BJ (cell line): ENCODE measurements around the gene OR8G1. TPM values are rescaled to one million over a fixed set of nuclear protein-coding genes. Genes with fewer than 3 reads are reported as not detected.
"Not testable (repeated sequence)": the region's sequence is repeated elsewhere in the genome, so short reads cannot be mapped to it uniquely, and the experiment has no call there.

ENCODE experiments used
- CTCF ChIA-PET: fragments of 350-600 bp; formaldehyde crosslinking; extraction: SDS; loops from one replicate; lab custom pipeline; 2021; ENCODE audit warnings: antibody characterized with exemption, inconsistent platforms; lab: Yijun Ruan, JAX
- POLR2A ChIA-PET: fragments of 300-600 bp; sonication (Branson Sonifier 250); formaldehyde crosslinking; extraction: SDS; loops from one replicate; lab custom pipeline; 2021; ENCODE audit warnings: antibody characterized with exemption; lab: Charles Lee
- DNase-seq: peaks from one replicate; pipeline ENCODE4 v3.0.0-alpha.2; 2011; ENCODE audit warnings: low read depth
- H3K27me3 ChIP-seq: 2 replicates; pipeline ENCODE4 v1.6.0; 2011; ENCODE audit warnings: low read length; ENCODE audit not compliant: control insufficient read depth, insufficient read depth
- H3K36me3 ChIP-seq: 2 replicates; pipeline ENCODE4 v1.5.1; 2011; ENCODE audit warnings: low read length; ENCODE audit not compliant: control insufficient read depth, insufficient read depth
- H3K4me3 ChIP-seq: 2 replicates; pipeline ENCODE4 v1.5.1; 2011; ENCODE audit warnings: low read depth, mild to moderate bottlenecking, control low read depth, low read length
- polyA plus RNA-seq: library from polyadenylated mRNA; depleted of rRNA; stranded (reverse); fragments of >200 nt; gene quantifications from 2 replicates; pipeline ENCODE4 v1.2.3, GENCODE V29; 2011
- TF ChIP-seq, protein P1 (sequence below): IDR thresholded peaks from 2 replicates; pipeline ENCODE4 v1.5.1; 2011; ENCODE audit warnings: low read depth, mild to moderate bottlenecking, control low read depth, inconsistent platforms, low read length, moderate library complexity; ENCODE audit not compliant: insufficient read depth

OR8G1 gene
- polyA plus RNA-seq, 1 experiment = not detected

DNA sequence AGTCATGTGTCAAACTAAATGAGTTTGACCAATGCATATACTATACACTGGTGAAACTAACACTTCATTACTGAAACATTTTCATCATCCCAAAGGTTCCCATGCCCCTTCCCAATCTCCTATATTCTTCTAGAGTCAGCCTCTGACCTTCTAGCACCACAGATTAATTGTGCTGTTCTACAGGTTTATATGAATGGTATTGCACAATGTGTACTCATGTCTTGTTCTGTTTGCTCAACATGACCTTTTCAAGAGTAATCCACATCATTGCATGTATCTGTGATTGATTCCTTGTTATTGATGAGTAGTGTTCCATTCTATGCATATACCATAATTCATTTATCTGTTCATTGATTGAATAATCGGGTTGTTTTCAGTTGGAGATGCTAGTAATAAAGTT lies 7.5 kb upstream of the OR8G1 start:
- H3K36me3 ChIP-seq = no peaks in the 10 kb centered on the region
- no peaks in the 10 kb centered on the region for H3K27me3 ChIP-seq
- TF ChIP-seq, protein P1, sequence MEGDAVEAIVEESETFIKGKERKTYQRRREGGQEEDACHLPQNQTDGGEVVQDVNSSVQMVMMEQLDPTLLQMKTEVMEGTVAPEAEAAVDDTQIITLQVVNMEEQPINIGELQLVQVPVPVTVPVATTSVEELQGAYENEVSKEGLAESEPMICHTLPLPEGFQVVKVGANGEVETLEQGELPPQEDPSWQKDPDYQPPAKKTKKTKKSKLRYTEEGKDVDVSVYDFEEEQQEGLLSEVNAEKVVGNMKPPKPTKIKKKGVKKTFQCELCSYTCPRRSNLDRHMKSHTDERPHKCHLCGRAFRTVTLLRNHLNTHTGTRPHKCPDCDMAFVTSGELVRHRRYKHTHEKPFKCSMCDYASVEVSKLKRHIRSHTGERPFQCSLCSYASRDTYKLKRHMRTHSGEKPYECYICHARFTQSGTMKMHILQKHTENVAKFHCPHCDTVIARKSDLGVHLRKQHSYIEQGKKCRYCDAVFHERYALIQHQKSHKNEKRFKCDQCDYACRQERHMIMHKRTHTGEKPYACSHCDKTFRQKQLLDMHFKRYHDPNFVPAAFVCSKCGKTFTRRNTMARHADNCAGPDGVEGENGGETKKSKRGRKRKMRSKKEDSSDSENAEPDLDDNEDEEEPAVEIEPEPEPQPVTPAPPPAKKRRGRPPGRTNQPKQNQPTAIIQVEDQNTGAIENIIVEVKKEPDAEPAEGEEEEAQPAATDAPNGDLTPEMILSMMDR = no peak
- DNase-seq = no peak
- H3K4me3 ChIP-seq = no peak overlapping the region
- ChIA-PET CTCF (no interaction called here), POLR2A (no interaction called here)

DNA sequence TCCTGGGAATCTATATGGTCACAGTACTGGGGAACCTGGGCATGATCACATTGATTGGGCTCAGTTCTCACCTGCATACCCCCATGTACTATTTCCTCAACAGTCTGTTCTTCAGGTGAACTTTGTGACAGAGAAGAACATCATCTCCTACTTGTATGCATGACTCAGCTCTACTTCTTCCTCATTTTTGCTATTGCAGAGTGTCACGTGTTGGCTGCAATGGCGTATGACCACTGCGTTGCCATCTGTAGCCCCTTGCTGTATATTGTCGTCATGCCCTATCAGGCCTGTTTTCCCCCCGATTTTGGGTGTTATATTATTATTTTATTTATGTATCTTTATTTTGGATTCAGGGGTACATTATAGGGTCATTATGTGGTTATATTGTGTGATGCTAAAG lies 2.4 kb upstream of the OR8G1 start:
- Histone ChIP-seq H3K36me3 (no peaks in the 10 kb centered on the region), H3K4me3 (no peak overlapping the region), H3K27me3 (no peaks in the 10 kb centered on the region)
- no peak for DNase-seq
- TF ChIP-seq, protein P1 = no peak
- POLR2A ChIA-PET = no interaction called here
- CTCF ChIA-PET = no interaction called here

DNA sequence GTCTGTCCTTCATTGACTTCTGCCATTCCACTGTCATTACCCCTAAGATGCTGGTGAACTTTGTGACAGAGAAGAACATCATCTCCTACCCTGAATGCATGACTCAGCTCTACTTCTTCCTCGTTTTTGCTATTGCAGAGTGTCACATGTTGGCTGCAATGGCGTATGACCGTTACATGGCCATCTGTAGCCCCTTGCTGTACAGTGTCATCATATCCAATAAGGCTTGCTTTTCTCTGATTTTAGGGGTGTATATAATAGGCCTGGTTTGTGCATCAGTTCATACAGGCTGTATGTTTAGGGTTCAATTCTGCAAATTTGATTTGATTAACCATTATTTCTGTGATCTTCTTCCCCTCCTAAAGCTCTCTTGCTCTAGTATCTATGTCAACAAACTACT lies 9.0 kb downstream of the OR8G1 start:
- DNase-seq, H3K27me3 ChIP-seq, CTCF ChIA-PET, H3K36me3 ChIP-seq, H3K4me3 ChIP-seq, POLR2A ChIA-PET: not testable (repeated sequence)

DNA sequence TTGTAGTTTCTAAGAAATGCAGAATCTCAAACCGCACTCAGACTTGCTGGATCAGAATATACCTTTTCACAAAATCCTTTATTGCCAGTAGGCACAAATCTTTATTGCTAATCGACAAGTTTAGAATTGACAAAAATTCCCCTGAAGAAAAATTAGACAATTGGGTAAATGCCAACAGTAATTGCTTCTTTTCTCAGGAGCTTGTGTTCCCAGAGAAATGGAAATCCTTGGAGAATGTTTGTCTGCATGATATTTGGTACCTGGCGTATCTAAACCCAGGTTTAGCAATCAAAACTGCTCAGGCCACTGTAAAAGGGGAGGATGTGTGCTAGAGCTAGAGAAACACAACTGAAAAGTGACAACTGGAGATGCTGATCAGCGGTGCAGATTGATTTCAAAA lies 15.2 kb downstream of the OR8G1 start, which contains the start of gene OR8G5:
TSS of gene OR8G5 (plus strand) at position 301 of the 400 bp plus-strand sequence. CDS start 8,556 bp downstream, outside the sequence.
- DNase-seq = no peak
- H3K4me3 ChIP-seq = no peak within 1 kb of the TSS
- TF ChIP-seq, protein P1 = no peak
- ChIA-PET CTCF (interaction anchor here (1.3 kb wide), 1 partner anchor 12 kb away, joined by 3 read pairs; no protein-coding TSS in a partner anchor), POLR2A (no interaction called here)
- no peaks in the 10 kb centered on the region for H3K27me3 ChIP-seq
- H3K36me3 ChIP-seq = no peaks in the 10 kb centered on the region

DNA sequence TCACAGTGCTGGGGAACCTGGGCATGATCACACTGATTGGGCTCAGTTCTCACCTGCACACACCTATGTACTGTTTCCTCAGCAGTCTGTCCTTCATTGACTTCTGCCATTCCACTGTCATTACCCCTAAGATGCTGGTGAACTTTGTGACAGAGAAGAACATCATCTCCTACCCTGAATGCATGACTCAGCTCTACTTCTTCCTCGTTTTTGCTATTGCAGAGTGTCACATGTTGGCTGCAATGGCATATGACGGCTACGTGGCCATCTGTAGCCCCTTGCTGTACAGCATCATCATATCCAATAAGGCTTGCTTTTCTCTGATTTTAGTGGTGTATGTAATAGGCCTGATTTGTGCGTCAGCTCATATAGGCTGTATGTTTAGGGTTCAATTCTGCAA lies 24.1 kb downstream of the OR8G1 start:
- H3K36me3 ChIP-seq, CTCF ChIA-PET, H3K4me3 ChIP-seq, POLR2A ChIA-PET, DNase-seq, H3K27me3 ChIP-seq: not testable (repeated sequence)

DNA sequence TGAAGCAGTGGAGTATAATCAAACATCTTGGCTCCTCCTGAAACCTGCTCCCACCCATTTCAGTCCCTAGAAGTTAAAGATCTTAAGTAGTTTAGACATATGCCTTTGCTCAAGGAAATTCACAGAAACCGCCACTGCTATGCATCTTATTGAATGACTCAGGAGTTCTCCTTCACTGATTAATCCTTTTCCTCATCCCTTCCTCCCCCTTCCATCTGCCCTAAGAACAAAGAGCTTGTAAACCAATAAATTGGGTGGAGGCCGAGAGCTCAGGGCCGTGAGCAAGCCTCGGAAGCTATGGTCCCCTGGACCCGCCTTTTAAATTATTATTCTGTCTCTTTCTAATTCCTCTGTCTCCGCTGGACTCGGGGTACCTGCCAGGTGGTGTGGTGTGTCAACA lies 30.0 kb downstream of the OR8G1 start:
- H3K36me3 ChIP-seq, H3K27me3 ChIP-seq, H3K4me3 ChIP-seq, CTCF ChIA-PET, DNase-seq, POLR2A ChIA-PET: not testable (repeated sequence)

DNA sequence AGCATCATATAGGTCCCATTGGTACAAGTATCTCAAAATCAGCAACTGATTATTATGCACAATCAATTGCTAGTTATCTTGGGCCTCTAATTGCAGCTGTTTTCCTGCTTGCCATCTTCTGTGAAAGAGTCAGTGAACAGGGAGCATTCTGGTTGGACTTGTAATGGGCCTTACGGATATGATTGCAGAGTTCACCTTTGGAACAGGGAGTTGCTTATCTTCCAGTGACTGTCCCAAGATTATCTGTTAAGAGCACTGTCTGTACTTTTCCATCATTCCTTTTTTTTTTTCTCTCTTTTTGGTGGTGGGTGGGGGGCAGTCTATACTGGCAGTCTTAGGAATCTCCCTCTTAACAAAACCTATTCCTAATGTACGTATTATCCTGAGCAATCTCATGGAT lies 33.1 kb downstream of the OR8G1 start:
- TF ChIP-seq, protein P1 = no peak
- DNase-seq = no peak
- Histone ChIP-seq H3K36me3 (no peaks in the 10 kb centered on the region), H3K27me3 (no peaks in the 10 kb centered on the region), H3K4me3 (no peak overlapping the region)
- ChIA-PET POLR2A (no interaction called here), CTCF (no interaction called here)
